HG02970 (cell line): ENCODE measurements around the gene UPF1.

Source experiments
- ATAC-seq: cut with Tn5 transposase; IDR thresholded peaks from one replicate; pipeline ENCODE4 v1.9.1; 2021; ENCODE audit warnings: mild to moderate bottlenecking, moderate library complexity, moderate number of reproducible peaks; ENCODE audit not compliant: unreplicated experiment, low FRiP score

The UPF1 gene

GRCh38 chr19:18833849-18834643, 2.3 kb downstream of the UPF1 start:
- no peak for ATAC-seq

- no peak for ATAC-seq
These were observed 2.9 kb downstream of the UPF1 start for GRCh38 chr19:18834644-18834984.

- ATAC-seq = no peak
These were observed 7.9 kb downstream of the UPF1 start for GRCh38 chr19:18839465-18840287.

GRCh38 chr19:18840288-18841267, 8.8 kb downstream of the UPF1 start:
- no peak for ATAC-seq

- no peak for ATAC-seq
These were observed 9.6 kb downstream of the UPF1 start for GRCh38 chr19:18841400-18841799.

GRCh38 chr19:18842166-18842565, 10.4 kb downstream of the UPF1 start:
- no peak for ATAC-seq

- no peak for ATAC-seq
These were observed 12.2 kb downstream of the UPF1 start for GRCh38 chr19:18843960-18844359.

GRCh38 chr19:18844806-18845329, 13.1 kb downstream of the UPF1 start:
- no peak for ATAC-seq

- no peak for ATAC-seq
These were observed 14.2 kb downstream of the UPF1 start for GRCh38 chr19:18845961-18846360.

- ATAC-seq = no peak
These were observed 15.2 kb downstream of the UPF1 start for GRCh38 chr19:18846862-18847548.

- no peak for ATAC-seq
These were observed 16.0 kb downstream of the UPF1 start for GRCh38 chr19:18847549-18848463.

- ATAC-seq = no peak
These were observed 17.3 kb downstream of the UPF1 start for GRCh38 chr19:18848878-18849661.

GRCh38 chr19:18849838-18850400, 18.2 kb downstream of the UPF1 start:
- no peak for ATAC-seq

GRCh38 chr19:18850471-18851375, 19.0 kb downstream of the UPF1 start:
- no peak for ATAC-seq

GRCh38 chr19:18851673-18852325, 20.0 kb downstream of the UPF1 start:
- no peak for ATAC-seq

- no peak for ATAC-seq
These were observed 20.9 kb downstream of the UPF1 start for GRCh38 chr19:18852648-18853047.
